ENCODE measurements around the gene TRIO.

Gene TRIO

DNA sequence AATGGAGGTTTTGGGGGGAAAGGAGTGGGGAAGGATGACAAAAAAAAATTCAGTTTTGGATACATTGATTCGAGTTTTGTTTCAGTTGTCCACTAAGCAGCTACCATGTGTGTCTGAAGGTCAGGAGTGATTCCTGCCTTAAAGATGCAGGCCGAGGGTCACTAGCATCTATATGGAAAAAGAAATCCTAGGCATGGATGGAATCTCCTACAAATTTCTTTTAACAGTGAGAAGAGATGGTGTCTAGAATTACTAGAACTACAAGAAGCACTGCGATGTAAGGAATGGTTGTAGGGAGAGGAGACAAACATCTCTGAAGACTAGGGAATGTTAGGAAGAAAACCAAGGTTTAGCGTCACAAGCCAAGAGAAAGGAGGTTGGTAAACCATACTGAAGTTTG lies 19.6 kb upstream of the TRIO start:
- no peak for DNase-seq (ENCODE audit: low read depth)

DNA sequence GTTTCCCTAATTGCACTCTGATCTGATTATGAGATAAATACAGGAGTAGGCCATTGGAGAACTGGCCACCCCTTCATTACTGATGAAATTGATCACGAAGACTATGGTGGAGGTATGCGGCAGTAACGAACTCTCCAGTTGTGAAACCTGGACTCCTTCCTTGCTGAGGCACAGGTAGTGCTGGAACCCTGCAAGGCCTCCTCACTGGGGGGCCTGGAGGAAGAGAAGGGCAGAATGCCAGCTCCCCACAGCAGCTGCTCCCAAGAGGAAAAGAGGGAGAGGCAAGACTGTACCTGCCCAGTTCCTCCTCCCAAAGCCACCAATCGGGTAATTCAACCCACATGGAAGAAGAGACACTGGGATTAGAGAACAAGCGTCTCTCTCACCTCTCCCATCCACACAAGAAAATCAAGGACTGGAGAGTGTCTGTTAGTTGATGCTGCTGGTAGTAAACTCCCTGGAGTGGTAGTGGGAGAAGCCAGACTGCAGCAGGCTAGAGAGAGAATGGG lies 19.1 kb upstream of the TRIO start:
- no peak for DNase-seq (ENCODE audit: low read depth)

DNA sequence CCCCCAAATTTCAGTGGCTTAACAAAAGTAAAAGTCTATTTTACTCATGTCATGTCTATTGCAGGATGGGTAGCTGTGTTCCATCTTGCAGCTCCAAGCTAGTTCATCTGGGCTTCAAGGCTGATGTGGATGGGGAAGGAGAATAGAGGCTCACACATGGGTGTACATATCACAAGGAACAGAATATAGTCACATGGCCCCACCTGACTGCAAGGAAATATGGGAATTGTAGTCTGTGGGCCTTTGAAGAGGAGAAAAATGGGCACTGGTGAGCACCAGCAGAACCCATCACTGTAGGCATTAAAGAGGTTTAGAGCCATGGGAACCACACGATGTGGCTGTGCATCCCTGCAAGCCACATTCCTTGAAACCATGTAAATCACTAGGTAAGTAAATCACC lies 17.9 kb upstream of the TRIO start:
- DNase-seq (ENCODE audit: low read depth), result no peak

DNA sequence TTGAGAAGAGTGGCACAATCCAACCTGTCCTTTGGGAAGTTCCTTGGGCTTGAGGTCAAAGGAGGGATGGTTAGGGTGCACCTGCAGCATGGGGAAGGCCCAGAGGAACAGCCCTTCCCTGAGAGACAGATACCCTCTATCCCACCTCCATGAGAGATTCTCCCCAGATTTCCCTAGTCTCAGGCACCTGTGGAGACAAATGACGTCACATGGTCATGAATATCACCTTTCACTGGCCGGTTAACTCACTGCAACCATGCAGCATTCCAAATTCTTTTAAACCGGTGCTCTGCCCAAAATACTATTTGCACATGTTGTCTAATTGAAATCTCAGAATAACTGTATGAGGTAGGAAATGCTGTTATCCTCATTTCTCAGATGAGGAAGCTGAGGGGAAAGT lies 15.6 kb upstream of the TRIO start:
- DNase-seq (ENCODE audit: low read depth), result no peak

DNA sequence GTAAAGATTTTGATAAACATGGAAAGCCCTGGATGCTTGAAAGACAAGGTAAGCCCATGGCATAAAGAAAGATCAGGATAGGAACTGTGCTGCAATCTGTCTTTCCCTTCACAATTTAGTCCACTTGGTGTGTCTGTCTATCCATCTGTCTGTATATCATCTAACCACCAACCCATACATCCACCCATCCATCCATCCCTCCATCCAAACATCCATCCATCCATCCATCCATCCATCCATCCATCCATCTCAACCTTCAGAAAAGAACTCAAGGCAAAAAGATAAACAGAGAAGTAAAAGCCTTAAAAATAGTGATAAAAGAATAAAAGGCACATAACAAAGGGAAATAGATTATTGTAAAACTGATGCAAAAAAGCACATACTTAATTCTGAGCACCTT lies 15.1 kb upstream of the TRIO start:
- no peak for DNase-seq (ENCODE audit: low read depth)

DNA sequence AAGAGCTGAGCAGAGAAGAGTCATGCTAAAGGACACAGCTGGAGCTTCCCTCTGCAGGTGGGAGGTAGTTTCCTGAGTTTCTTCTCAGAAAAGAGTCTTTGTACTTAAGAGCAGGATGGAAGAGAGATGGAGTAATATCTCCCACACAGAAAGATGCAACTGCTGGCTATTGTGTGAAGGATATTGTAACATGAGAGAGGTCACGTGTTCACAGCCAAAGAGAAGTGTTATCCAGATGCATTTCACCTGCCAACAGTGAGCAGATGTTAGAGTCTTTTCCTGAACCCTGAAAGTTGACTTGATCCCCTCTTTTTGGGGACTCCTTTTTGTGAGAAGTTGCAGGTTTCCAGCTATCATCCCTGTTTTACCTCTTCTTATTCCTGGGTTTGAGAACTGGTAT lies 14.0 kb upstream of the TRIO start:
- DNase-seq (ENCODE audit: low read depth), result no peak

DNA sequence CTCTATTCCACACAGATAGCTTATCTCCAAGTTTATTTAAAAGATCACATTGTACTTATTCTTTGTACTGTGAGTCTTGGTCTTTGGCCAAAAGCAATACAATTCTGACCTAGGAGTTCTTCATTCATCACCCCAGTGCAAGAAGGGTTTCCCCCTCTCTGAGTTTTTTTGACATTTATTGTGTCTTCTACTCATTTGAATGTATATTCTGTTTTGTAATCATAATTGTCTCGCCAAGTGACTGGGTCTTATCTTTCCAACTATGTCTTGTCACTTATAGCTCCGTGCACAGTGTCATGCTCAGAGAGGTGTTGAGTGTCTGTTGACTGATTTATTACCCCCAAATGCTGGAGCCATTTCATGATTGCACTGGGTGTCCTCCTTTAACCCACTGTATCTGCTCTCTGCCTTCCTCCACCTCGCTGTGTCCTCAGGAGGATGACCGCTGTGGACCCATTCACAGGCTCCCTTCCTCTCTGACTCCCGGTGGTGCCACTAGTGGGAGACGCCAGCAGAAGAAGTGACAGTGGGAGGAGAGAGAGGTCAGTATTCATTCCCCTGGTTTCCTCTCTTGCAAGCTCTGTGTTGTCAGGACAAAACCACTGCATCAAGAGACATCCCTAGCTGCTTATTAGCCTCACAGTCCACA lies 11.2 kb upstream of the TRIO start:
- no peak for DNase-seq (ENCODE audit: low read depth)

DNA sequence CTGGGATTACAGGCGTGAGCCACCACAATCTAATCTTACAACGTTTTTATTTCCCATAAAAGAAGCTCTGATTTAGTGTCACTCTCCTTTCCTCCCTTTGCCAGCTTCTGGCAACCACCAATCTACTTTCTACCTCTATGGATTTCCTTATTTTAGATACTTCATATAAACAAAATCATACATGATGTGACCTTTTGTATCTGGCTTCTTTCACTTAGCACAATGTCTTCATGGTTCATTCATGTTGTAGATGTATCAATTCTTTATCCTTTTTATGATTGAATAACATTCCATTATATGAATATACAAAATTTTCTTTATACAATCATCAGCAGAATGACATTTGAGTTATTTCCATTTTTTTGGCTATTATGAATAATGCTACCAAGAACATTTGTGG lies 9.7 kb upstream of the TRIO start:
- DNase-seq (ENCODE audit: low read depth), result no peak

DNA sequence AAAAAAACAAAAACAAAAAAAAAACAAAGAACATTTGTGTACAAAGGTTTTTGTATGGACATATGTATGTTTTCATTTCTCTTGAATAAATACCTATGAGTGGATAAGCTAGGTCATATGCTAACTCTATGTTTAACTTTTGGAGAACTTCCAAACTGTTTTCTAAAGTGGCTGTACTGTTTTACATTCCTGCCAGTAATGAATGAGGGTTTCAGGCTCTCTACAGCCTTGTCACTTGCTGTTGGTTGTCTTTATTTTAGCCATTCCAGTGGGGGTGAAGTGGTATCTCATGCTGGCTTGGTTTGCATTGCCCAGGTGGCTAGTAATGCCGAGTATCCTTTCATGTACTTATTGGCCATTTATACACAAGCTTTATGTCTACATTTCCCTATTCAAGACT lies 9.1 kb upstream of the TRIO start:
- no peak for DNase-seq (ENCODE audit: low read depth)

DNA sequence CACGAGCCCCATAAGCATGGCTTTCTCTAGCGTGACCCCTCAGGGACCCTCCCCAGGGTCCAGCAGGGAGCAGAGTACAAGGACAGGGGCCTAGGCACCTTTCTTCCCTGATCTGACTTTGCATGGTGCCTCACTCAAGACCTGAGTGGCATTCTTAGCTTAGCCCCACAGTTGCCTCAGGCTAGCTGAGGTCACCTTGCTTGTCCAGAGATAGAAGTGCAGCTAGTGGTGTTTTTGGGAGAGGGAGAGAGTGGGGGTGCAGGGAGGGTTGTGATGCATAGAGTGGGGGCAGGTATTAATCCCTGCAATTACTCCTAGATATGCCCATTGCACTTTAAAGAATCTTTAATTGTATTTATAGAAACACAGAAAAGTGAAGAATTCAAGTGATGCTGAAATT lies 8.4 kb upstream of the TRIO start:
- DNase-seq (ENCODE audit: low read depth), result no peak

DNA sequence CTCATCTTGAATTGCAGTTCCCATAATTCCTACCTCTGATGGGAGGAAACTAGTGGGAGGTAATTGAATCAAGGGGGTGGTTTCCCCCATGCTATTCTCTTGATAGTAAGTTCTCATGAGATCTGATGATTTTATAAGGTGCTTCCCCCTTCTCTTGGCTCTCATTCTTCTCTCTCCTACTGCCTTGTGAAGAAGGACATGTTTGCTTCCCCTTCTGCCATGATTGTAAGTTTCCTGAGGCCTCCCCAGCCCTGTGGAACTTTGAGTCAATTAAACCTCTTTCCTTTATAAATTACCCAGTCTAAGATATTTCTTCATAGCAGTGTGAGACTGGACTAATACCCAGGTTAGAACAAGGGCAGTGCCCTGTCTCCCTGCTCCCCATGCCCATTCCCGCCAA lies 7.5 kb upstream of the TRIO start:
- no peak for DNase-seq (ENCODE audit: low read depth)

DNA sequence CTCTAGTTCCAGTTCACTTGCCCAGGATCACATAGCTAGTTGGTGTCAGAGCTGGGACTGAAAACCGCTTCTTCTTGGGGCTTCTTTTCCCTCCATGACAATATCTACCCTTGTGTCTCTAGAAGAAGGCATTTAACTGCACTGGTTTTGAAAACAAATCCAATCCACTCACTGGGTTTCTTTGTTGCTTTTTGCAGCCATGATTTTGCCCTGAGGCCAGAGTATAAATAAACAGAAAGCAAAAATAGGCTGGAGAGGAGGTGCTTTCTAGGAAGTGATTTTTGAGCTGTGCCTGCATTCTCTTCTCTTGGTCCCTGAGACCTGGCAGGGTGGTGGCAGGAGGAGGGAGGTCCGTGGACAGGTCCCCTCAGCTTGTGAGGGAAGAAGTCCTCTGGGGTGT lies 6.9 kb upstream of the TRIO start:
- DNase-seq (ENCODE audit: low read depth), result no peak

DNA sequence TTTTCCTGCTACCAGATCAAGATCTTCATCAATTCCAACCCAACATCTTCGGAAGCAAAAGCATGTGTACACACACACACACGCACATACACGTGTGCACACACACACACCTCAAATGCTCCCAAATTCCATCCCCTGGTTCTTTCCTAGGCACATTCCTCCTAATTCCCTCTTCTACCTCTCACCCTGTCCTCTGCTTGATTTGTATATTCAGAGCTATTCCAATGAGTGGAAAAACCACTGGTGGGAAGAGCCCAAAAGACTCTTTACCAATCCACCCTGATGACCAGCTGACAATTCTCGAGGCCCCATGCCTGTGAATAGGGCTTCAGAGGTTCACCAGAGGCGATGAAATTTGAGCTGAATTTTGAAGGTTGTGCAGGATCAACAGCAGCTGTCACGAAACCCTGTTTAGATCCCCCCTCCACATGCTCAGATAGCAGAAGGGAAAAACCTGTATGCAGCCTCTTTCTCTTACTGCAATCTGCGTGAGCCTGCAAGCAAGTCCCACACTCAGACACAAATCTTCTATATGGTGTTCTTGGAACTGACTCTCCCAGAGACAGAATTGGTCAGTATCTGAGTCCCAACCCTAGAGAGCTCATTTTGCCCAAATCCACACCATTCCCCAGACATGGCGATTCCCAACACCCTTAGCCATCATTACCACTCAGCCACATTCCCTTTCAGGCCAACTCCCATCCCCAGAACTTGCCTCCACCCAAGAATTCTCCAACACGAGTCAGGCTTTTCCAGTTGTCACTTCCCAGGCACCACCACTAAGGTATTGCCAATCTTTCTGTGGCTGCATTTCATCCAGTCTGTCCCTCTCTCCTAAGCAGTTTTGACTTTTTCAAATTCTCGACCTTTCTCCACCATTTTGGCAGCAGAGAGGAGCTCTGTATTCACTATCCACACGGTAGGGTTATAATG lies 4.3 kb upstream of the TRIO start:
- DNase-seq (ENCODE audit: low read depth), result no peak

DNA sequence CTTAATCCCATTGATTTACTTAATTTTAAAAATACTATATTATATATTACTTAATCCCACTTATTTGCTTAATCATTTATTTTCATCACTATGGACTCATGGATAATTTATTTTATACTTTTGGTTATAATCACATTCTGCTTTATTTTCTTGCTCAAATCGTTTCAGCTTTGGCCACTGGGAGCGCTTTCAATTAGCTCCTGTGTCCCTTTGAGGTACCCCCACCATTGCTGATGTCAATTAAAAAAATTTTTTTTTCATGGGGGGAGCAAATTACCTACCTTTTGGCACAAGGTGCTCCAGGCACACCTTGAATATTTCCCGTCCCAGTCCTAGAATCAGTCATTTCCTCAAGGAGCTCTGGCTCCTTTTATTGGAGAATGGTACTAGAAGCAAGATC lies 1.4 kb upstream of the TRIO start:
- DNase-seq (ENCODE audit: low read depth), result no peak

DNA sequence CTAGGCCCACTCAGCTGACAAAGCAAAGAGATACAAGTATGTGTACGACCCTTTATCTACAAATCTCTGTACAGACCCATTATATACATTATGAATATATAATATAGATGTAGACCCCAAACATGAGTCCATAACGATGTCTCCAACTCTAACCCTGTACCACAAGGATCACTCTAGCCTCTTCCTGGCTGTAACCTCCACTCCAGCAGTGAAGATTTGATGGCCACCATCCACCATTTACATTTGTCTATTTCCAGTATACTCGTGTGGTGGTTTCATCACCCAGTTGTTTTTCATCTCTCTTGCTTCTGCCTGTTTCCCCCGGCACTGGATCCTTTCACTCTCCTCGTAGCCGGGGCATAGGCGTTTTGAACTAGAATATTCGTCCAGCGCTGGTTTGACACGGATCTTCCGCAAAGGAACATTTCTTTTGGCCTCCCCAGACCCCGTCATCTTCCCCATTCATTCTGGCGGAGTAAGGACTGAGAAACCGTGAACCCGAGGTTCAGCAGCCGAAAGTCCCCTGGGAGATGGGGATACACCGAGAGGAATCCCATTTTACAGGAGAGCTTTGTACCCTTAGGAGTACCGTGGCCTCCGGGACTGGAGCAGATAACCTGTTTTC lies 828 bp upstream of the TRIO start:
- DNase-seq (ENCODE audit: low read depth), result no peak

DNA sequence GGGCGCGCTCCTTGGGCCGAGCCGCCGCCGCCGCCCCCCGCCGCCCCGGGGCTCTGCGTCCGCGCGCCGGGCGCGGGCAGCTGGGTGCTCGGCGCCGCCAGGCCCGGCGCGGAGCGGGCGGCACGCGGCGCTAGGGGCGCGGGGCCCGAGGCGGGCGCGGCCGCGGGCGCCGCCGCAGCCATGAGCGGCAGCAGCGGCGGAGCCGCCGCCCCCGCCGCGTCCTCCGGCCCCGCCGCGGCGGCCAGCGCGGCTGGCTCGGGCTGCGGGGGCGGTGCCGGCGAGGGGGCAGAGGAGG lies 351 bp downstream of the TRIO start:
- no peak for DNase-seq (ENCODE audit: low read depth)

DNA sequence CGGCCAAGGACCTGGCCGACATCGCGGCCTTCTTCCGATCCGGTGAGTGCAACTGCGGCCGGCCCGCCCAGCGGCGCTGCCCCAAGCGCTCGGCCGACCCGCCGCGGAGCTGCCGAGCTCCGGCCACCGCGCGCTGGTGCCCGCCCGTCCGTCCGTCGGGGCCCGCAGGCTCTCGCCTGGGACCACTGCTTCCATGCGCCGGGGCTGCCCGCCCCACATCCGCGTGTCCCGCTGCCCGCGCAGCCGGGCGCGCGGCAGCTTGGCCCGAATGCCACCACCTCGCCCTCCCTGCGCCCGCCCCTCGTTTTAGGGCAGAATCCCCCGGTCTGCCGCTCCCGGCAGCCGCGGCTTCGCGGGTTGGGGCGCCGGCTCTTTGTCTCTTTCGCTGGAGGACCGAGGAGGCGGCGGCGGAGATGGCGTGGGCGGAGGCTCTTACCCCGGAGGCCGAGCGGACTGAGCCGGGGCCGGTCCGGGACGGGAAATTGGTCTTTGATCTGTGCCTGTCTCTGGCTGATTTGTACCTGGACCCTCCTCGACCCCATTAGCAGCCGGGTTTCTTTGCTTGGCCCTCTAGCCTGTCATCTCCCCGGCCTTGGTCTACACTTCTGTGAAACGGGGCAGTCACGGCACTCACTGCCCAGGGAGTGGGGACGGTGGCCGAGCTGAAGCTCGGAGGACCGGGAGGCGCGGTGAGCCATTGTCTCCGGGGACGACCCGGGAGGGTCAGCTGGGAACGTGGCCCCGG lies 871 bp downstream of the TRIO start:
- DNase-seq (ENCODE audit: low read depth), result peak; percentile 18

DNA sequence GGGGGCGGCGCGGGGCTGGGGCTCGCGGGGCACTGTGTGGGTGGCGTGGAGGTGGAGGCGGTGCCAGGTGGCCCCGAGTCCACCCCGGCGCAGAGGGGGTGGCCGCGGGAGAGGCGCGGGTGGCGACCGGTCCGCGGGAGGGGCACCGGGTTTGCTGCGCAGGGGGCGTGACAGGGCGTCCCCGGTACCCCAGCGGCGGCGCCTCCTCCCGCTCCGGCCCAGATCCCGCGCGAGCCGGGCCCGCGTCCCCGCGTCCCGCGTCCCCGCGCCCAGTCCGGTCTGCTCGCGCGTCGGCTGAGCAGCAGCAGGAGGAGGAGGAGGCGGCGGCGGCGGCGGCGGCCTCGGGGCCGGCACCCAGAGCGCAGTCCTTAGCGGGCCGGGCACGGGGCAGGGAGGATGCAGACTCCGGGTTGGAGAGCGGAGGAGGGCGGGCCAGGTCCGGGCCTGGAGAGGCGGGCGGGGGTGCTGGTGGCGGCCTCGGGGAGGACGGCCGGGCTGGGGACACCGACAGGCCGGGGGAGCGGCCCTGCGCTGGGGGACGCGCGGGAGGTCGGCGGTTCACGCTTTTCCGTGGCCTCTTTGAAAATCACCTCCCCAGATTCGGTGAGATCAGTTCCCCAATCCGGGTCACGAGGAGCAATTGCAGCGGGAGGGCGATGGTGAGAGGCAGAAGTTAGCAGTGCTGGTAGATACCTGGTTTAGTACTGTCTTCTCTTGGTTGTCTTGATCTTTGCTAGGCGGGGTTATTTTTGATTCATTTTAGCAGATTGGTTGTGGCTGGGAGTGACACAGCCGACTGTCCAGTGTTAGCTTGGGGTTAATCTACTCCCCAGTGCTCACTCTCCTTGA lies 1.7 kb downstream of the TRIO start:
- peak; percentile 16 for DNase-seq (ENCODE audit: low read depth)

DNA sequence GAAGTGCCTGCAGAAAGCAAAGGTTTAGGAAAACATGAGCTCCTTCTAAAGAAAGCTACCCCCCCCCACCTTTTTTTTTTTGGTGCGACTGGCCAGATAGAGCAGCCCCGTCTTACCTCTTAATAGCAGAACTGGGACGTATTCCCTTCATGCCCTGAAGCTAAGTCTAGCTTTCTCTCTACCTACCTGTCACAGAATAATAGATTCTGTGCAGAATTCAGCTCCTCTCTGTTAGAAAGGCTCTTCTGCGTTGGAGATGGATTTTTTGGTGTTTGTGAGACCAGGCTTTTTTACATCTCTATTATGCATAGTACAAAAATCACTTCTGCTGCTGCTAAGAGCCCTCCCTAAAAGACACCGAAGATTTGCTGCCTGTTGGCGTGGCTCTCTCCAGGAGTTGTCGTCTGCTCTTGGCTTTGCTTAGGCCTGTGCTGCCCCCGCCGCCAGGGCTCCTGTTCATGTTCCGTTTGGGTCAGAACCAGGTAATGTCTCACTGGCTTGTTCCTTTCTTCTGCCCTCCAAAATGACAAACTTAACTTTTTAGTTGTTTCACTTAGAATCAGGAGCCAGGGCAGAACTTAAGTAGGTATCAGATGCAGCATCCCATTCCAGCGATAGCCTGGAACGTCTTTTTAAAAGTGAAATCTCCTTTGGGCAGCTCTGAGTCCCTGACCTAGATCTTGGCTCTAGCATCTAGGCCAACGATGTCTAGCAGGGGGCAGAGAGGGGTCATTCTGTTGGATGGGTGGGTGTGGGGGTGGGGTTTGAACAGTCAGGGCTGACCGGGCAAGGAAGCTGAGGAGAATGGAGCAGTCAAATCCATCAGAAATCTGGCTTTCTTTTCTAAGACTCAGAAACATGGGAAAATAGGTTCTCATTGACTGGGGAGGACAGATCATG lies 2.5 kb downstream of the TRIO start:
- no peak for DNase-seq (ENCODE audit: low read depth)

DNA sequence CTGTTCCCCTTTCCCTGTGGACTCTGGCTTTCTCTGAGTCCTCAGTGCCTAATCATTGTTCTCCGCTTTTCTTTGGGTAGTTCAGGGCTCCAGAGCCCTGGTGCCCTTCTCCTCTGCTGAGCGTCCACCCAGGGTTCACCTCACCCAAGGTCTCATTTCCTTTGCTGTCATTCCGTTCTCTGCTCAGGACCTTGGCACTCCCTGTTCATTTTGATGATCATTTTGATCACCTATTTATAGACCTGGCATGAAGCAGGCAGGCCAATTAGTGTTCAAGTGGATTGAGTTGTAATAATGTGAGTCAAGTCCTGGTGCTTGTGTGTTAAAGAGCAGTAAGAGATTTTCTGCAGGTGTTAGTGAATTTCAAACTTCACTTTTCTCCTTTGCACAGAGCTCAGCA lies 3.6 kb downstream of the TRIO start:
- DNase-seq (ENCODE audit: low read depth), result no peak

DNA sequence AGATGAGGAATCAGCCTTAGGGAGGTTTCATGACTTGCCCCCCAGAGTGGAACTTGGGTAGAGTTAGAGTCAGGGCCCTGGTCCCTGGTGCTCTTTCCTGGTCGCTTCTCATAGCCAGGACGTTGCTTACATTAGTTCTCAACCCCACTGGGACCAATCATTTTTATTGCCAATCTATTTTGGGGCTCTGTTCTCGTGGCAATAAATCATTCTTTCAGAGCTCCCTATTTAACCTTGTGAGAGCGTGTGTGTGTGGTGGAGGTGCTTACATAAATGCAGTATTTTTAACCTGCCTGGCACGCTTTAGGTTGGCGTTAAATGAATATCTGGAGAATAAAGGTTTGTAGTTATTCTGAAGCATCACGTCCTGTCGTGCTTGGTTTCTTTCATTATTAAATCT lies 4.1 kb downstream of the TRIO start:
- no peak for DNase-seq (ENCODE audit: low read depth)

All from stimulated activated CD8-positive, alpha-beta memory T cell treated with anti-CD3 and anti-CD28 coated beads, Interleukin-12 subunit alpha, Interleukin-12 subunit beta, amount 100 ng/mL, for 4 hours (primary cell).